GM21381 (cell line): ENCODE measurements around the gene PPP1R15A.
"Not testable (repeated sequence)": the region's sequence is repeated elsewhere in the genome, so short reads cannot be mapped to it uniquely, and the experiment has no call there.

ENCODE experiments used
- ATAC-seq: cut with Tn5 transposase; IDR thresholded peaks from one replicate; pipeline ENCODE4 v1.9.1; 2021; ENCODE audit warnings: mild to moderate bottlenecking, moderate library complexity; ENCODE audit not compliant: unreplicated experiment

Gene PPP1R15A

DNA sequence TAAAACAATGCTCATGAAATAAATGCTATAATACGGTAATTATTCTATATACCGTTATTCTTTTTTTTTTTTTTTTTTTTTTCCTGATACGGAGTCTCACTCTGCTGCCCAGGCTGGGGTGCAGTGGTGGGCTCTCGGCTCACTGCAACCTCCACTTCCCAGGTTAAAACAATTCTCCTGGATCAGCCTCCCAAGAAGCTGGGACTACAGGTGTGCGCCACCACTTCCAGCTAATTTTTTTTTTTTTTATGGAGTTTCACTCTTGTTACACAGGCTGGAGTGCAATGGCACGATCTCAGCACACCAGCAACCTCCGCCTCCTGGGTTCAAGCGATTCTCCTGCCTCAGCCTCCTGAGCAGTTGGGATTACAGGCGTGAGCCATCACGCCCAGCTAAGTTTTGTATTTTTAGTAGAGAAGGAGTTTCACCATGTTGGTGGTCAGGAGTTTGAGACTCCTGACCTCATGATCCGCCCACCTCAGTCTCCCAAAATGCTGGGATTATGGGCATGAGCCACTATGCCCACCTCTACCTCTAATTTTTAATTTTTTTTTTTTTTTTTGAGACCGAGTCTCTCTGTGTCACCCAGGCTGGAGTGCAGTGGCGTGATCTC is 6.9 kb downstream of the PPP1R15A start:
- no peak for ATAC-seq

DNA sequence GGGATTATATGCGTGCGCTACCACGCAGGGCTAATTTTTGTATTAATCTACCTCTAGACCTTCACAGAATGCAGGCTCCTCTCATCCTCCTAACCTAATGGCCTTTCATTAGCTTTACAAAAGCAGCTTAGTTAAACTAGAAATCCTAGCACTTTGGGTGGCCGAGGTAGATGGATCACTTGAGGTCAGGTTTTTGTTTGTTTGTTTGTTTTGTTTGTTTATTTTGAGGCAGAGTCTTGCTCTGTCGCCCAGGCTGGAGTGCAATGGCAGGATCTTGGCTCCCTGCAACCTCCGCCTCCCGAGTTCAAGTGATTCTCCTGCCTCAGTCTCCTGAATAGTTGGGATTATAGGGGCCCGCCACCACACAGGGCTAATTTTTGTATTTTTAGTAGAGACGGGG is 7.5 kb downstream of the PPP1R15A start:
- ATAC-seq: not testable (repeated sequence)

DNA sequence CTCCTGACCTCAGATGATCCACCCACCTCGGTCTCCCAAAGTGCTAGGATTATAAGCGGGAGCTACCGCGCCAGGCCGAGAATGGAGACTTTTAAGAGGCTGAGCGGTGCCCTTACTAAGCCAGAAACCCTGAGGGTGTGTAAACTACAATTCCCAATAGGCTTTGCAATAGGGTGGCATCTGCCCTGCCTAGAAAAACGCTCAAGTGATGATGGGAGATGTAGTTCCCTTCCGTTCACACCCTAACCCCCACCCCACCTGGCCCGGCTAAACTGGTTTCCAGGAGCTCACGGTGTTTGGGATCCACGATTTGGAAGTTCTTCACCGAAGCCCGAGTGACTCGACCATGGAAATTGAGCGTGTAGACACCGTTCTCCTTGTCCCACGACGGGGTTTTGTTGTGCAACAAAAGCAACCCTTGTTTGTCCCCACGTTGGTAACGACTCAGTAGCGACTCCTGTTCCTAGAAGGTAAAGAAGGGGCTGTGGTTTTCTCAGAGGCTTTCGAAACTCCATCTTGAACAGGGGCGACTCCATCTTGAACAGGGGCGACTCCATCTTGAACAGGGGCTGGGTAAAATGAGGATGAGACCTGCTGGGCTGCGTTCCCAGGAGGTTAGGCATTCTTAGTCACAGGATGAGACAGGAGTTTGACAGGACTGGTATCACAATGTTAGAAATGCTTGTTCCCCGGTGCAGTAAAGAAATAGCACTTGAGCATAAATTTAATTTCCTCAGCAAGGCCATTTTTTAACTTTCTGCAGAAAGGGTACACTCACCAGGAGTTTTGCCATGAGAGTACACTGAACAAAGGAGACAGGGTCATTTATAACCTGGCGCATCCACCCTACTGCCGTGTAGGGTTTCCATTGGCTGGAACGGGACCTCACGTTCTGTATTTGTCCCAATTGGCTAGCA is 9.8 kb downstream of the PPP1R15A start:
- no peak for ATAC-seq

DNA sequence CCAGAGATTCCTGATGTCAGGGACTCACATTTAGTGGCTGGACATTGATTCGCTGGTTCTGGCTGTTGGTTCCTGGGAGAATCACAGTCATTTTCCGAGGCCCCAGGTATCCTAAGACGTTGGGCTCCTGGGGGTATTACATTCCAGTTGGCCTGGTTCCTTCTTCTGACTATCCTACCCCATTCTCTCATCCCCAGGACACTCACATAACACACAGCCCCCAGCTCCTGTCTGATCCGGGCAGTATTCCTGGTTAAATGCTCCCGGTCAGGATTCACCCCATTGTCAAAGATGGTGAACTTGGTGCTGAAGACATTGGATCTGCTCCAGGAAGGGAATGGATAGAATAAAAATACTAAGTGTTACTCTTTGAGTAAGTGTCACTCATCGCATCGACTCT is 11.5 kb downstream of the PPP1R15A start:
- ATAC-seq: no peak

DNA sequence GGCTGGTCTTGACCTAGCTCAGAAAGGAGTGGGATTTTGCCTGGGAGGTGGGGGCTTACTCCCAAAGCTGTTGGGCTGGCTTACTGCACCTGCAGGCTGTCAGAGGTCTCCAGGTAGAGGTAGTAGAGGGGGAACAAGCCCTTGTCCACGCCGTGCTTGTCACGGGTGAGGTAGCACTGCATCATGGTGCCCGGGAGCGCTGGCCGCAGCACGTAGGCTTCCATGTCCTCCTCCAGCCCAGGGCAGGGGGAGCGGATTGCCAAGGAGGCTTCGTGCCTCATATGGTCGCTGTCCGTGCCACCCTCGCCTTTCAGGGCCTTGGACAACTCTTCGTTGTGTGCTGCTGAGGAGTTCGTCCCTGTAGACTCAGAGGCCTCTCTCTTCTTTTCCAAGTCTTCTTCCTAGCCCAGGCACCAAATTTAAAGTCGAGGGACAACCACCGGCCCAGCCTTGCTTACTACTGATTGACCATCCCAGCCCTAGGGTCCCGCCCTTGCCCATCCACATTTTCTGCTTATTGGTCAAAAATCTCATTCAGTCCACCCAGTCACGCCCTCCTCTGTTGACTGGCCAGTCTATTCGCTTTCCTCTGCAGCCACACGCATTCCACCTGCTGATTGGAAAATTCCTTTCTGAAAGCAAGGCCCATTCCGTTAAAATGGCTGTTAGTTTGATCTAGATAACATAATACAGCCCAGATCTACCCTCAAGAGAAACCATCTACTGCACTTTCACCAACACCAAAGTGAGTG is 15.8 kb downstream of the PPP1R15A start:
- no peak for ATAC-seq

DNA sequence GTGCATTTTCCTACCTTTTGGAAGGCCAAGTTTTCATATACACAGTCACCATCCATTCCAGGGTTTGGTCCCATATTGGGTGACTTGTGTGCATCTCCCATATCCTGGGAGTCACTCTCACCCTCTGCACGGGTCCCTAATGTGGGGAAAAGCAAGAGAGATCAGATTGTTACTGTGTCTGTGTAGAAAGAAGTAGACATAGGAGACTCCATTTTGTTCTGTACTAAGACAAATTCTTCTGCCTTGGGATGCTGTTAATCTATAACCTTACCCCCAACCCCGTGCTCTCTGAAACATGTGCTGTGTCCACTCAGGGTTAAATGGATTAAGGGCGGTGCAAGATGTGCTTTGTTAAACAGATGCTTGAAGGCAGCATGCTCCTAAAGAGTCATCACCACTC is 17.3 kb downstream of the PPP1R15A start:
- ATAC-seq: not testable (repeated sequence)

DNA sequence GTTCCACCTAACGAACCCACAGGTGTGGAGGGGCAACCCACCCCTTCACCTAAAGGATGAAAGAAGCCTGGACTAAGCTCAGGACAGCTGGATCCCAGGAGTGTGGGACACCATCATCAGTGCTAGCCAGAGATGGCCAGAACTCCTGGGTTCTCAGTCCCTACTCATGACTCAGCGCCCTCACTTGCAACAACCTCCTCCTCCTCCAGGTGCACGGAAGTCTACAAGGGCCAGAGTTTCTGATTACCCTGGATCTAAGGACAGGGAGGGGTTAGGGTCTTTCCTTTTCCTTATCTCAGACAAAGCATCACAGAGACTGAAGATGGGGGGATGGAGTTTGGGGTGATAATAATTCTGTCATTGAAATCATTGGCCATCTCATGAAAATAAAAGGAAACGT is 18.3 kb downstream of the PPP1R15A start:
- ATAC-seq: no peak

DNA sequence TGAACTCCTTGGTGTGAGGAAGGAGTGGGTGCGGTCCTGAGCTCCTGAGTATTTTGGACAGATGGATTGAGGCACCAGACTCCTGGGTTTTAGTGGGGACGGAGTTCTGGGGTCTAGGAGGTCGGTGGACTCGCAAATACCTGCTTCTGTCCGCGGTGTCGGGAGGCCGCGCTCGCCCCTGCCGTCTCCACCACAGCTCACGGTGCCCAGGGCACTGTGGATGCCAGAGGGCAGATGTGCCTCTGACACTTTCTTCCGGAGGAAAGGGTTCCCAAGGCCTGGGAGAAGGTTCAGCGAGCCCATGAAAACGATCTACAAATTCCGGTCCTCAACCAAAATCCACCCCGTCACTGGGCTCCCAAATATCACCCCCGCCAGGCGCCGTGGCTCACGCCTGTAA is 23.0 kb downstream of the PPP1R15A start:
- no peak for ATAC-seq

DNA sequence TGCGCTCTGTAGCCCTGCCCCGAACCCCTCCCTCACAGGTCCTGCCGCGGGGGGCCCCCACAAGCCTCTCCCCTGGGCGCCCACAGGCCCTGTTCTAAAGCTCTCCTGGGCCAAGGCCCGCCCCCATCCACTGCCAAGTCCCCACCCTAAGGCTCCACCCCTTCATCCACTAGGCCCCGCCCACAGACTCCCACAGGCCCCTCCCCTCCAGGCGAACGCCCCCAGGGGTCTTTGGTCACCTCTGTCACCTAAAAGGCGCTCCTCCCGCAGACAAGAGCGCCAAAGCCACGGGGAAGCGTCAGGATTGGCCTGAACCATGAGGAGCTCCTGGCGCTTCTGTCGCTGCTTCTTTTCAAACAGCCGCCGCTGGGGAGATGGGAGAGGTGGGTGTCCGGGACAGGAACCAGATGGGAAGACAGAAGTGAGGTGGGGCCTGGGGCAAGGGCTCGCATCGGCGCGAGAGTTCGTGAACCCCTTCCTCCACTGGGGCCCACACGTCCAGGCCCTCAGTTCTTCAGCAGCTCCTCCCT is 24.0 kb downstream of the PPP1R15A start:
- ATAC-seq: no peak

DNA sequence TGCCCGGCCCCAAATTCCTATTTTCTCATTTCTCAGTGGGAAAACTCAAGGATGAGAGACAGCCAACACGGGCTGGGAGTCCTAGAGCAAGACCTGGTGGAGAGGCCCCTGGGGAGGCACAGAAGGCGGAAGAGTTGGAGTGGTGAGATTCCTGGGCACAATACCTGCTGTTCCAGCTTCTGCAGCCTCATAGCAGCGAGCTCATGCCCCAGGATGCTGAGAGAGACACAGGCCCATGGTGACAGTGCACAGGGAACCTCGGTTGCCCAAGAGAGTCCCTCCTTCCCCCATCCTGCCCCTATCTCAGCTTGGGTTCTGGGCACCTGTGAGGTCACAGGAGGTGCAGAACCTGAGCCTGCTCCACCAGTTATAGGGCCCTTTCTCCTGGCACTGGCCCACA is 25.0 kb downstream of the PPP1R15A start:
- no peak for ATAC-seq

DNA sequence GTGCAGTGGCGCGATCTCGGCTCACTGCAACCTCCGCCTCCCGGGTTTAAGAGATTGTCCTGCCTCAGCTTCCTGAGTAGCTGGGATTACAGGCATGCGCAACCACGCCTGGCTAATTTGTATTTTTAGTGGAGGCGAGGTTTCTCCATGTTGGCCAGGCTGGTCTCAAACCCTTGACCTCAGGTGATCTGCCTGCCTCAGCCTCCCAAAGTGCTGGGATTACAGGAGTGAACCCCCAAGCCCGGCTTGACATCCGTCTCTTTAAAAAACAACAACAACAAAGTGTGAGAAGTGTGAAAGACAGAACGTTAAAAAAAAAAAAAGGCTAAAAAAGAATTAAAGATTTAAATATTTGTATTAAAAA is 27.1 kb downstream of the PPP1R15A start:
- not testable (repeated sequence) for ATAC-seq

DNA sequence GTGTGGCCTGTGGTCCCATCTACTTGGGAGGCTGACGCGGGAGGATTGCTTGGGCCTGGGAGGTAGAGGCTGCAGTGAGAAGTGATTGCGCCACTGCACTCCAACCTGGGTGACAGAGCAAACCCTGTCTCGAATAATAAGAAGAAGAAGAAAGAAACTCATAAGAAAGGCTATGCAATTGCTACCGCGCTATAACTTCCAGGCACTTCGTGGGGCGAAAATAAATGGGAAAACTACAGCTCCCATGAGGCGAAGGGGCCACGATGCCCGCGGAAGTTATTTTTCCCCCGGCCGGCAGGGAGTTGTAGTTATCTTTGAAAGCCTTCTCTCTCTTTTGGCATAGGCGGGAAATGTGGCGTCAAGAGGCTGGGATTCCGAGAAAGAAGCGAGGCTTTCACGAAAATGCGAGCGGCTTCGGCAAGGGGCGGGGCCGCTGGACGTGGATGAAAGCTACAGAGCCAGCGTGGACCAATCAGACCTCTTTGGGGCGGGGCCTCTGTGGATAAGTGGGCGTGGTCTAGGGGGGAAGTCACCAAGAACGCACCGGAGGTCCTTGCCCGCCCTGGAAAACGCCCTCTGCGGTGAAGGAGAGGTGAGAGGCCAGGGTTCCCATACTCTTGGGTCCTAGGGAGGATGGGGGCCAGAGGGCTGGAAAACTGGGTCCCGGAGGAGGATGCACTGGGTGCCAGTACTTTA is 27.7 kb downstream of the PPP1R15A start, which contains the start of gene NUCB1:
Gene NUCB1, plus strand, starts transcription at position 532 of the 696 bp plus-strand sequence. CDS start 485 bp downstream, outside the sequence.
- ATAC-seq: peak; percentile 84

DNA sequence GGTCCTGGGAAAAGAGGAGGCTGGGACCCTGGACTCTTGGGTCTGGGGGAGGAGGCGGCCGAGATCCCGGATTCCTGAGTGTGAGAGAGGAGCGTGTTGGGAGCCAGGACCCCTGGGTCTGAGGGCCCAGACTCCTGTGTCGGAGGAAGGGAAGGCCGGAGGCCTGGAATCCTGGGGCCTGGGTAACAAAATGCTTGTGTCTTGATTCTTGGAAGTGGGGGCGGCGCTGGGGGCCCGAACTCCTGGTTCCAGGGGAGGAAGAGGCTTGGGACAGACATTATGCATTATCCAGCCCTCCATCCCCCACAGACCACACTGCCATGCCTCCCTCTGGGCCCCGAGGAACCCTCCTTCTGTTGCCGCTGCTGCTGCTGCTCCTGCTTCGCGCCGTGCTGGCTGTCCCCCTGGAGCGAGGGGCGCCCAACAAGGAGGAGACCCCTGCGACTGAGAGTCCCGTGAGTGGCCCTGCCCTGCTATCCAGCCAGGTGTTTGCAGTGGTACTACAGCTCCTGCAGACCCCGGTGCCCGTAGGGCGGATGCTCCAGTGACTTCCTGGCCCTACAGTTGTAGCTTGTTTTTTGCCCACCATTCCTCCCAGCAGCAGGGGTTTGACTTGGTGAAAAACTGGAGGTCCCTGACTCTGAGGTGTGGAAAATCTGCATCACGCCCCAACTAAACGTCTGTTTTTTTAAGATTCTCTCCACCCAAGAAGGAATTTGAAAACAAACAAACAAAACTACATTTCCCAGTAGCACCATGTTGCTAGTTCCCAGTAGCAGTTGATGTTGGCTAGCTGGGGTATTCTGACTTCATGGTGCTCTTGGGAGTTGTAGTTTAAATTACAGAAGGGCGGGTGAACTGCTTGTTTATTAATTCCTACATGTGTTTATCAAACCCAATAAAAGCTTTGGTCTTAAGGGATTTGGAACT is 28.5 kb downstream of the PPP1R15A start:
- no peak for ATAC-seq

DNA sequence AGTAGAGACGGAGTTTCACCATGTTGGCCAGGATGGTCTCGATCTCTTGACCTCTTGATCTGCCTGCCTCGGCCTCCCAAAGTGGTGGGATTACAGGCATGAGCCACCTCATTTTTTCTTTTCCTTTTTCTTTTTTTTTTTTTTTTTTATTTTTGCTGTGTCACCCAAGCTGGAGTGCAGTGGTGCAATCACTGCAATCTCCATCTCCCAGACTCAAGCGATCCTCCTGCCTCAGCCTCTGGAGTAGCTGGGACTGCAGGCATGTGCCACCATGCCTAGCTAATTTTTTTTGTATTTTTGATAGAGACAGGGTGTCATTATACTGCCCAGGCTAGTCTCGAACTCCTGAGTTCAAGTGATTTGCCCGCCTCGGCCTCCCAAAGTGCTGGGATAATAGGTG is 30.1 kb downstream of the PPP1R15A start:
- ATAC-seq: not testable (repeated sequence)

DNA sequence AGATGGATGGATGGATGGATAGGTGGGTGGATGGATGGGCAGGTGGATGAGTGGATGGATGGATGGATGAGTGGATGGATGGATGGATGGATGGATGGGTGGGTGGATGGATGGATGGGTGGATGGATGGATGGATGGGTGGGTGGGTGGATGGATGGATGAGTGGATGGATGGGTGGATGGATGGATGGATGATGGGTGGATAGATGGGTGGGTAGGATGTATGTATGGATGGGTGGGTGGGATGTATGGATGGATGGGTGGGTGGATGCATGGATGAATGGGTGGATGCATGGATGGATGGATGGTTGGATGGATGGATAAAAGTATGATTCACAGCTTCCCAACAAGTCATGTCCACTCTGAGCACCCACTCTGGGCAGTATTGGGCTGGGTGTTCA is 31.6 kb downstream of the PPP1R15A start:
- ATAC-seq: not testable (repeated sequence)

DNA sequence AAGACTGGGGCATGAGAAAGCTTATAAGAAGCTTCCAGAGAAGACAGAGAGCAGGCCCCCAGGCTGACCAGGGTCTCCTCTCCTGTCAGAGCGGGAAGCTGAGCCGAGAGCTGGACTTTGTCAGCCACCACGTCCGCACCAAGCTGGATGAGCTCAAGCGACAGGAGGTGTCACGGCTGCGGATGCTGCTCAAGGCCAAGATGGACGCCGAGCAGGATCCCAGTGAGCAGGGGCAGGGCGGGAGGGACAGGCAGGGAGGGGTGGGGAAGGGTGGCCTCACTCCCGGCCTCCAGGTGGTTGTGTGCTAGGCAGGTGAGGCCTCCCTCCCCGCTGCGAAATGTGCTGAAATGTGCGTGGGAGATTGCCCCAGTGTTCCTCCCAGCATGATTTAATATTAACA is 33.4 kb downstream of the PPP1R15A start:
- ATAC-seq: no peak

DNA sequence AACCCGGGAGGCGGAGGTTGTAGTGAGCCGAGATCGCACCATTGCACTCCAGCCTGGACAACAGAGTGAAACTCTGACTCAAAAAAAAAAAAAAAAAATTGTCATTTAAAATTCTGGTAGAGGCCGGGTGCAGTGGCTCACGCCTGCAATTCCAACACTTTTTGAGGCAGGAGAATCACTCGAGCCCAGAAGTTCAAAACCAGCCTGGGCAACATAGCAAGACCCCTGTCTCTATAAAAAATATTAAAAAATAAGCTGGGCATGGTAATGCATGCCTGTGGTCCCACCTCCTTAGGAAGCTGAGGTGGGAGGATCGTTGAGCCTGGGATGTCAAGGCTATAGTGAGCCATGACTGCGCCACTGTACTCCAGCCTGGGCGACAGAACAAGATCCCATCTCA is 34.1 kb downstream of the PPP1R15A start:
- no peak for ATAC-seq

DNA sequence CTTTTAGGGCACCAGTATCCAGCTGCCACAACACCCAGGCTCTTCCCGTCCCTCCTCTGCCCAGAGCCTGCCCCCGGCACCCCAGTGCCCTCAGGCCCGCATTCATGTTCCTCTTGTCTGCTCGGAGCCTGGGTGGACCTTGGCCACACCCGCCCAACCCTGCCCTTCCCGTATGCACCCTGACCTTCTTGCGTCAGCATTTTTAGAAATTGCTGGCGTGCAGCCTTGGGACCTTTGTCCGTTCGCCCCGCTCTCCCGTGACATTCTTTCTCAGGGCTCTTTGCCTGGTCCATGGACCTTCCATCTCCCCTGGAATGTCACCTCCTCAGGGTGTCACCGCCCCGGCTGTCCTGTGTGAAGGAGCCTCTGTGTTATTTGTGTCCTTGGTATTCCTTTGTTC is 35.5 kb downstream of the PPP1R15A start:
- no peak for ATAC-seq

DNA sequence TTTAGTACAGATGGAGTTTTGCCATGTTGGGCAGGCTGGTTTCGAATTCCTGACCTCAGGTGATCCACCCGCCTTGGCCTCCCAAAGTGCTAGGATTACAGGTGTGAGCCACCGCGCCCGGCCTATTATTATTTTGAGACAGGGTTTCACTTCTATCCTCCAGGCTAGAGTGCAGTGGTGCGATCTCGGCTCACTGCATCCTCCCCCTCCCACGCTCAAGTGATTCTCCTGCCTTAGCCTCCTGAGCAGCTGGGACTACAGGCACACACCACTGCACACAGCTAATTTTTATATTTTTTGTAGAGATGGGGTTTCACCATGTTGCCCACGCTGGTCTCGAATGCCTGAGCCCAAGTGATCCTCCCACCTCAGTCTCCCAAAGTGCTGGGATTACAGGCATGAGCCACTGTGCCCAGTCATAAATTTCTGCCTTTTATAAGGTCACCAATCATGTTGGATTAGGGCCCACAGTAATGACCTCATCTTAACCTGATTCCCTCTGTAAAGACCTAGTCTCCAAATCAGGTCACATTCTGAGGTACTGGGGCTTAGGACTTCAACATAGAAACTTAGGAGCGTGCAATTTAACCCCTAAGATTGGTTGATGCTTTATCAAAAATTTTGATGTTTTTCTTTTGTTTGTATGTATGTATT is 37.3 kb downstream of the PPP1R15A start:
- not testable (repeated sequence) for ATAC-seq
